Heart left ventricle (tissue), 16 donors: ENCODE results near the gene MIS12. TPM values are rescaled to one million over a fixed set of nuclear protein-coding genes. Genes with fewer than 3 reads are reported as not detected.

Experiments used
- ATAC-seq, 4 donors: fragments of 200-7000 bp; cut with Tn5 transposase; one replicate each; pipeline ENCODE4 v1.9.1; 2020 to 2022; ENCODE audit warnings: moderate library complexity in 4 of 4, mild to moderate bottlenecking in 3 of 4, moderate number of reproducible peaks in 1 of 4
- DNase-seq, 5 donors: peaks; one replicate each; pipeline ENCODE4 v3.0.0-alpha.2; 2020
- H3K27ac ChIP-seq, 12 donors: fragments of 200-600 bp; sonication (generic) in 4 of 12; one replicate each; pipeline versions ENCODE4 v1.5.0 to v1.8.0; 2016 to 2022; ENCODE audit warnings: mild to moderate bottlenecking in 2 of 12
- H3K27me3 ChIP-seq, 9 donors: fragments of 200-600 bp; sonication (generic) in 2 of 9; one replicate each; pipeline versions ENCODE4 v1.5.1 to v1.8.0; 2016 to 2022; ENCODE audit warnings: mild to moderate bottlenecking in 3 of 9
- H3K36me3 ChIP-seq, 9 donors: fragments of 200-600 bp; sonication (generic) in 2 of 9; one replicate each; pipeline versions ENCODE4 v1.5.0 to v1.8.0; 2018 to 2022; ENCODE audit warnings: mild to moderate bottlenecking in 2 of 9
- H3K4me1 ChIP-seq, 12 donors: fragments of 200-600 bp; sonication (generic) in 4 of 12; one replicate each; pipeline versions ENCODE4 v1.5.0 to v1.8.0; 2016 to 2022; ENCODE audit warnings: mild to moderate bottlenecking in 3 of 12
- H3K4me3 ChIP-seq, 12 donors: fragments of 200-600 bp; sonication (generic) in 4 of 12; one replicate each; pipeline versions ENCODE4 v1.5.0 to v1.8.0; 2017 to 2022; ENCODE audit warnings: mild to moderate bottlenecking in 9 of 12, moderate library complexity in 4 of 12
- H3K9me3 ChIP-seq, 12 donors: fragments of 200-600 bp; sonication (generic) in 4 of 12; one replicate each; pipeline versions ENCODE4 v1.5.0 to v1.8.0; 2016 to 2022; ENCODE audit warnings: mild to moderate bottlenecking in 1 of 12
- POLR2A ChIP-seq, 2 donors: fragments of 450-650 bp; IDR thresholded peaks; one replicate each; pipeline ENCODE4 v1.6.1; 2017; ENCODE audit warnings: antibody characterized with exemption in 2 of 2, mild to moderate bottlenecking in 2 of 2, moderate library complexity in 2 of 2
- WGBS, 4 donors: extraction: QIAGEN DNeasy Blood & Tissue Kit in 2 of 4; methylation state at CpG; one replicate each; pipeline versions ENCODE4 v1.1.5 to v1.1.7; 2013 to 2018; 5-methylcytosine and 5-hydroxymethylcytosine counted together
- intact Hi-C, 10 donors: fragments of 100-400 bp; cut with DNase I; formaldehyde crosslinking; loops; one replicate each; pipeline versions ENCODE4 v1.11.1 to v1.14.2; 2022
- polyA plus RNA-seq, 2 donors: library from polyadenylated mRNA; stranded (reverse); fragments of 200-250 nt; gene quantifications; one replicate each; pipeline ENCODE4 v1.2.3, GENCODE V29; 2013
- total RNA-seq, 9 donors: library from RNA; depleted of rRNA in 2 of 9; stranded (reverse); fragments of >200 nt in 2 of 9; fragmentation: NEBNext Ultra II Directional in 3 of 9; extraction: Animal tissue kit (Norgen Biotek cat#: 25700) in 3 of 9; gene quantifications; one replicate each; pipeline versions ENCODE4 v1.1.0 to v1.2.4, GENCODE V29; 2016 to 2023
- TF ChIP-seq, protein P1 (sequence below), 12 donors: fragments of 200-600 bp; sonication (generic) in 4 of 12; IDR thresholded peaks; one replicate each; pipeline versions ENCODE4 v1.5.0 to v1.8.0; 2018 to 2022; ENCODE audit warnings: antibody characterized with exemption in 12 of 12, mild to moderate bottlenecking in 5 of 12
- donor health status: ischemic (EF 13 %, LVEDD 7.1; RV severe dilation, severe dysfunction).
- donor health status: healthy with polysubstance abuse.
- donor health status: DM: no; HTN: yes; CAD: no.
- donor health status: DM: no; HTN: no; CAD: no.
- donor health status: ischemic (EF 25% LVEDD 6.9; RV normal size, moderate dysfunction).
- donor health status: ischemic (EF 25% LVEDD 5.7; RV mildly dilated, moderate dysfunction).
- donor health status: healthy.
- donor health status: DM: yes; HTN: yes; CAD: no.
- donor health status: ischemic (EF 35%, LVEDD 5.7; RV mildly dilated, moderate dysfunction).
- donor health status: nonischemic (EF 11% LVEDD 7.7; RV severe dilation, severe dysfunction).
- donor health status: DM: yes; HTN: yes; CAD: no.
- donor health status: PGD.
- donor health status: ischemic (EF 29% LVEDD 5.4; RV normal size, mild dysfunction).
- donor health status: nonischemic (EF 23%, LVEDD 6.1; RV moderate dilation, normal function).

Gene MIS12
- total and polyA plus RNA-seq, 11 donors, result 5.2 to 14.2 (median 11.0) TPM

DNA sequence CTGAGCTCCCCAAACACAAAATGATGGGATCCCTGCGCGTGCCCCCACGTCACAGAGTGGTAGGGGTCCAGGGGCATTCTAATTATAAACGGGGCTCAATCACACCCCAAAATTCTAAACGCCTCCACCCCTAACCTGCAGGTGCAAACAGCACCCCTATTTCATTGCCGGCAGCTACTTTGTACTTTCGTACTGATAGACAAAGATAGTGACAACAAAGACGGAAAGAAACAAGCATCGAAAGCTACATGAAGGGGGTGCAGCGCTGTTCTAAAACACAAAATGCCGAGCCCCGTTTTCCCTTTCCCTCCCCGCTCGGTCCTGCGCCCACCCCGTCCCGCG lies 13.9 kb downstream of the MIS12 start:
- H3K4me3 ChIP-seq, result peak overlapping the region; percentile 31 to 70 (median 57)
- no peak for DNase-seq
- no peak for ATAC-seq
- peaks cover 0 to 9% (median 0%) of the 10 kb centered on the region in 9 donors for H3K27me3 ChIP-seq
- TF ChIP-seq POLR2A (IDR thresholded peaks at IDR 0.05), result no peak
- TF ChIP-seq, protein P1, sequence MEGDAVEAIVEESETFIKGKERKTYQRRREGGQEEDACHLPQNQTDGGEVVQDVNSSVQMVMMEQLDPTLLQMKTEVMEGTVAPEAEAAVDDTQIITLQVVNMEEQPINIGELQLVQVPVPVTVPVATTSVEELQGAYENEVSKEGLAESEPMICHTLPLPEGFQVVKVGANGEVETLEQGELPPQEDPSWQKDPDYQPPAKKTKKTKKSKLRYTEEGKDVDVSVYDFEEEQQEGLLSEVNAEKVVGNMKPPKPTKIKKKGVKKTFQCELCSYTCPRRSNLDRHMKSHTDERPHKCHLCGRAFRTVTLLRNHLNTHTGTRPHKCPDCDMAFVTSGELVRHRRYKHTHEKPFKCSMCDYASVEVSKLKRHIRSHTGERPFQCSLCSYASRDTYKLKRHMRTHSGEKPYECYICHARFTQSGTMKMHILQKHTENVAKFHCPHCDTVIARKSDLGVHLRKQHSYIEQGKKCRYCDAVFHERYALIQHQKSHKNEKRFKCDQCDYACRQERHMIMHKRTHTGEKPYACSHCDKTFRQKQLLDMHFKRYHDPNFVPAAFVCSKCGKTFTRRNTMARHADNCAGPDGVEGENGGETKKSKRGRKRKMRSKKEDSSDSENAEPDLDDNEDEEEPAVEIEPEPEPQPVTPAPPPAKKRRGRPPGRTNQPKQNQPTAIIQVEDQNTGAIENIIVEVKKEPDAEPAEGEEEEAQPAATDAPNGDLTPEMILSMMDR (IDR thresholded peaks at IDR 0.05), result no peak
- intact Hi-C loops, result no loop called here
- peak overlapping the region in 1 of 12 donors; percentile 50 for H3K27ac ChIP-seq
- H3K36me3 ChIP-seq, result peaks cover 0 to 17% (median 1%) of the 10 kb centered on the region in 9 donors
- whole genome bisulfite sequencing, 4 donors, result 19 to 40% (median 32%) methylated on average over 18 of the region's 18 CpGs
- H3K4me1 ChIP-seq, result peaks cover 0 to 17% (median 5%) of the 10 kb centered on the region in 12 donors
- H3K9me3 ChIP-seq, result no peaks in the 10 kb centered on the region

- H3K27me3 ChIP-seq, result peaks cover 0 to 9% (median 0%) of the 10 kb centered on the region in 9 donors
- H3K4me1 ChIP-seq, result peaks cover 0 to 17% (median 5%) of the 10 kb centered on the region in 12 donors
- 10 to 32% (median 23%) methylated on average over 34 to 67 of the region's 67 CpGs for WGBS, 4 donors
- ATAC-seq (peak; percentile 44 to 94 (median 84)), DNase-seq (peak; percentile 70 to 84 (median 76))
- H3K4me3 ChIP-seq, result peak overlapping the region; percentile 31 to 70 (median 57)
- H3K27ac ChIP-seq, result peak overlapping the region in 5 of 12 donors; percentile 24 to 50 (median 33)
- TF ChIP-seq, protein P1 (IDR thresholded peaks at IDR 0.05), result no peak
- TF ChIP-seq POLR2A (IDR thresholded peaks at IDR 0.05), result no peak
- peaks cover 0 to 23% (median 7%) of the 10 kb centered on the region in 9 donors for H3K36me3 ChIP-seq
- intact Hi-C loops, result no loop called here
- no peaks in the 10 kb centered on the region for H3K9me3 ChIP-seq
Observed at GRCh38 chr17:5500589-5501391, 14.4 kb downstream of the MIS12 start.

GRCh38 chr17:5501685-5502084 lies 15.3 kb downstream of the MIS12 start:
- DNase-seq (no peak), ATAC-seq (no peak)
- Histone ChIP-seq H3K9me3 (no peaks in the 10 kb centered on the region), H3K27ac (no peak overlapping the region), H3K27me3 (peaks cover 0 to 9% (median 0%) of the 10 kb centered on the region in 9 donors), H3K36me3 (peaks cover 0 to 23% (median 9%) of the 10 kb centered on the region in 9 donors), H3K4me1 (peaks cover 0 to 17% (median 5%) of the 10 kb centered on the region in 12 donors), H3K4me3 (no peak overlapping the region)
- WGBS, 4 donors, result 77 to 89% (median 88%) methylated on average over 8 of the region's 8 CpGs
- intact Hi-C loops, result no loop called here
- no peak for TF ChIP-seq POLR2A (IDR thresholded peaks at IDR 0.05)
- TF ChIP-seq, protein P1 (IDR thresholded peaks at IDR 0.05), result no peak

DNA sequence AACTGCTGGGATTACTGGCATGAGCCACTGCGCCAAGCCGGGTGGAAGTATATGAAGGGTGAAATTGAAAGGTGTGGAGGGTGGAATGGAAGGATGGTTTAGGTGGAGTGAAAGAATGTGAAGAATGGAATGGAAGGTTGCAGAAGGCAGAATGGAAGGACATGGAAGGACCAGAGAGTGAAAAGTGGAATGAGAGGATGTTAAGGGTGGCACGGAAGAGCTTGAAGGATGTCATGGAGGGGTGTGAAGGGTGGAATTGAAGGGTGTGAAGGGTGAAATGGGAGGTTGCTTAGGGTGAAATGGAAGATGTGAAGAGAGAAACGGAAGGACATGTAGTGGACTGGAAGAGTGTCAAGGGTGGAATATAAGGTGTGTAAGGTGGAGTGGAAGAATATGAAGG lies 16.2 kb downstream of the MIS12 start:
- no peak for TF ChIP-seq POLR2A (IDR thresholded peaks at IDR 0.05)
- TF ChIP-seq, protein P1 (IDR thresholded peaks at IDR 0.05), result no peak
- no peak for ATAC-seq
- H3K4me1 ChIP-seq, result peaks cover 0 to 17% (median 5%) of the 10 kb centered on the region in 12 donors
- no peak overlapping the region for H3K27ac ChIP-seq
- no peak for DNase-seq
- peaks cover 0 to 9% (median 0%) of the 10 kb centered on the region in 9 donors for H3K27me3 ChIP-seq
- H3K9me3 ChIP-seq, result no peaks in the 10 kb centered on the region
- intact Hi-C loops, result no loop called here
- peaks cover 0 to 23% (median 9%) of the 10 kb centered on the region in 9 donors for H3K36me3 ChIP-seq
- H3K4me3 ChIP-seq, result no peak overlapping the region
- 94 to 98% (median 97%) methylated on average over 4 of the region's 4 CpGs for WGBS, 4 donors
